ENCODE measurements around the gene SLC12A6. TPM values are rescaled to one million over a fixed set of nuclear protein-coding genes. Genes with fewer than 3 reads are reported as not detected.

The SLC12A6 gene
- total RNA-seq, 1 experiment from 2014 or later = 2.7 TPM

DNA sequence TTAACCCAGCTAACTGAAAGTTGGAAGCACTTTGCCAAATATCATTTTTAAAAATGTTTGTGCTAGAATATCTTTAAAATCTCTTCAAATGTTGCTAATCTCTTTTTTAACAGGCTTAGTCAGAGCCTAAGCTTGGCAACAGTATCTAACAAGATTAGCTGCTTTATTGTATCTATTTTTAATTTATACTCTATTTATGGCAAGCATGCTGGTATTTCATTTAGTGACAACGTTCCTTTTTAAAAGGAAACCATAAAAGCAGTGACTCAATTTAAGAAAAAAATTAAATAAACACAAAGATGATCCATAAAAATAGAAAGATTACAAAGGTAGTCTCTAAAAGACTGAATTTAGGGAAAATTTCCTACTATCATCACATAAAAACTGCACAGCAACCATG, 40.5 kb downstream of the SLC12A6 start:
- in situ Hi-C loops (cut with HindIII; ENCODE audit: low pct_unique_long_range_greater_than_20kb, low sequenced_read_pairs) = no loop called here
- DNase-seq (ENCODE audit: low read depth, low spot score) = no peak

DNA sequence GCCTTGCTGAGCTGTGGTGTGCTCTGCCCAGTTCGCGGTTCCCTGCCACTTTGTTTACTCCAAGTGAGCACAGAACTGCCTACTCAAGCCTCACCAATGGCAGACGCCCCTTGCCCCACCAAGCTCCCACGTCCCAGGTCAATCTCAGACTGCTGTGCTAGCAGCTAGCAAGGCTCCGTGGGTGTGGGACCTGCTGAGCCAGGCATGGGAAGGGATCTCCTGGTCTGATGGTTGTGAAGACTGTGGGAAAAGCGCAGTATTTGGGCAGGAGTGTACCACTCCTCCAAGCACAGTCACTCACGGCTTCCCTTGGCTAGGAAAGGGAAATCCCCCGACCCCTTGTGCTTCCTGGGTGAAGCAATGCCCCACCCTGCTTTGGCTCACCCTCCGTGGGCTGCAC, 45.0 kb downstream of the SLC12A6 start:
- DNase-seq (ENCODE audit: low read depth, low spot score) = no peak
- in situ Hi-C loops (cut with HindIII; ENCODE audit: low pct_unique_long_range_greater_than_20kb, low sequenced_read_pairs) = no loop called here

DNA sequence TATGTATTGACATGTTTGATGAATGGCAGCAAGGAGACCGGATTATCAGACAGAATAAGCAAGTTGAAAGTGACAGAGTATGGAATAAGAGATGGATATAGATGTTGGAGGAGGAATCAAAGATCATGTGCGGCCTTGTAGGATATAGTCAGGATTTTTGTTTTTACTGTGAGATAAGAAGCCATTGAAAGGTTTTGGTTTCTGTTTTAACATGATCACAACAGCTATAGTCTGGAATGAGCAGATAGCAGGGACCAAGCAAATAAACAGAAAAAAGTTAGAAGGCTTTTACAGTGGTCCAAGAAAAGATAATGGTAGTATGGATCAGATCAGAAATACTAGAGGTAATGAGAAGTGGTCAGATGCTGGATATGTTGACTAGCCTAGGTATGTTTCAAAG, 52.6 kb downstream of the SLC12A6 start:
- in situ Hi-C loops (cut with HindIII; ENCODE audit: low pct_unique_long_range_greater_than_20kb, low sequenced_read_pairs) = no loop called here
- DNase-seq (ENCODE audit: low read depth, low spot score) = no peak

DNA sequence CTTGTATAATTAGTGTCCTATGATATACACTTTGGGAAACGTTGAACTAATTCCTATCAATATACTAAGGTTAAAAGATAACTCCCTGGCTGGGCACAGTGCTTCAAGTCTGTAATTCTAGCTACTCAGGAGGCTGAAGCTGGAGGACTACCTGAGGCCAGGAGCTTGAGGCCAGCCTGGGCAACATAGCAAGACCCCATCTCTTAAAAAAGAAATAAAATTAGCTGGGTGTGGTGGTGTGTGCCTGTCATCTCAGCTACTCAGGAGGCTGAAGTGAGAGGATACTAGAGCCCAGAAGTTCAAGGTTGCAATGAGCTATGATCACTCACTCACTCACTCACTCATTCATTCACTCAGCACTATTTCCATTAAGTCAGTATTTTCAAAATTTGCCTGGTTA, 55.2 kb downstream of the SLC12A6 start:
- no peak for DNase-seq (ENCODE audit: low read depth, low spot score)
- in situ Hi-C loops (cut with HindIII; ENCODE audit: low pct_unique_long_range_greater_than_20kb, low sequenced_read_pairs) = no loop called here

DNA sequence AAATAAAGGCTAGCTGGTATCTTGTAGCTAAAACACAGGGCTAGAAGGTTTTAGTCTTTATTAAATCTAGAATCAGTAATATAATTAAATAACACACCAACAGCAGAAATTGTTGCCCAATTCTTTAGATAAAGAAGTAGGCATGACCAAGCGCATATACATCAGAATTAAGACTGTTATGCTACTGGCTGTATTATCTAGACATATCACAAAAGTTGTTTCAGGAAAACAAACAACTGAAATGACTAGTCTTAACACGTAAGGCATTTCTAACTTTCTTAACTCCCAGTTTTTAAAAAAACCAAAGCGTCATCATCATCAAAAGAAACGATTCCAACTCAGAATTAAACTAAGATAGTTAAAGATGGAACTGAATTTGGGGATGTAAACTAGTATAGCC, 57.4 kb downstream of the SLC12A6 start:
- in situ Hi-C loops (cut with HindIII; ENCODE audit: low pct_unique_long_range_greater_than_20kb, low sequenced_read_pairs) = no loop called here

DNA sequence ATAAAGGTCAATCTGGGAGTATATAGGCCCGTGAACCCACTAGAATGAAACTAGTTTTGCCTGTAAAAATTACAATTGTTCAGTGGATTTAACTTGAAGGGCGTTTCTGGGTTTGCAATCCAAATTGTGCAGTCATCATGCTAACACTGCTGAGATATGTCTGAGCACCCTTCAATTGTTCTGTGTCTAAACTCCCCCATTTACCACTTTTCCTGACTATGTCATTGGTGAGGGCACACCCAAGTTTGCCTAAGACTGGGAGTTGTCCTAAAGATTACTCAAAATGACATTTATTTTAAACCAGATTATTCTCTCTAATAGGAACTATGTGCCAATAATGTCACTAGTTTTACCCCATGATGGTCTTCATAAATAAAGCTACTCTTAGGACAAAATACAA, 58.2 kb downstream of the SLC12A6 start:
- in situ Hi-C loops (cut with HindIII; ENCODE audit: low pct_unique_long_range_greater_than_20kb, low sequenced_read_pairs) = no loop called here
- no peak for DNase-seq (ENCODE audit: low read depth, low spot score)

More for the DNA sequence above, 57.4 kb downstream of the SLC12A6 start:
- no peak for DNase-seq (ENCODE audit: low read depth, low spot score)

DNA sequence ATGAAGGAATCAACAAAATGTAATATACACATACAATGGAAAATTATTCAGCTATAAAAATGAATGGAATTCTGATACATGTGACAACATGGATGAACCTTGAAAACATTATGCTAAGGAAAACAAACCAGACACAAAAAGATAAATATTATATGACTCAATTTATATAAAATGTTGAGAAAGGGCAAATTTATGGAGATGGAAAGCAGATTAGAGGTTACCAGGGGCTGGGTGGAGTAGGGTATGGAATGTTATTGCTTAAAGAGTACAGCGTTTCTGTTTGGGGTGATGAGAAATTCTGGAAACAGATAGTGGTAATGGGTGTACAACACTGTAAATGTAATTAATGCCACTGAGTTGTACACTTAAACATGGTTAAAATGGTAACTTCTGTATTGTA, 61.9 kb downstream of the SLC12A6 start:
- in situ Hi-C loops (cut with HindIII; ENCODE audit: low pct_unique_long_range_greater_than_20kb, low sequenced_read_pairs) = no loop called here
- DNase-seq (ENCODE audit: low read depth, low spot score) = no peak

DNA sequence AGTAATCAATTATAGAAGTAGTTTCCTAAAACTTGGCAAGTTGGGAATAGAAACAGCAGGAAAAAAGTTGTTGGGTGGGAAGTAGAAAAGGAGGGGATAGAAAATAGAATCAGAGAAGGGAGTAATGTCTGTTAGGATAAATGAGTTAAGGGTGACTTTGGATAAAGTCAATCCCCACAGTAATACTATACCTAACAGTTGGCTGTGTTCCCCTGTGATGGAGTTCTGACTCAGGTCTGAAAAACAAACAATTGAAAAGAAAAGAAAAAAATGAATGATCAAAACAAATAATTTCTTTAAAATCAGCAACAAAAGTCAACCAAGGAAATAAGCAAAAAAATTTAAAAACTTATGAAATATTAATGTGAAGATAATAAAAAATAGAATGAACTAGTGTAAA, 62.4 kb downstream of the SLC12A6 start:
- in situ Hi-C loops (cut with HindIII; ENCODE audit: low pct_unique_long_range_greater_than_20kb, low sequenced_read_pairs) = no loop called here
- no peak for DNase-seq (ENCODE audit: low read depth, low spot score)

DNA sequence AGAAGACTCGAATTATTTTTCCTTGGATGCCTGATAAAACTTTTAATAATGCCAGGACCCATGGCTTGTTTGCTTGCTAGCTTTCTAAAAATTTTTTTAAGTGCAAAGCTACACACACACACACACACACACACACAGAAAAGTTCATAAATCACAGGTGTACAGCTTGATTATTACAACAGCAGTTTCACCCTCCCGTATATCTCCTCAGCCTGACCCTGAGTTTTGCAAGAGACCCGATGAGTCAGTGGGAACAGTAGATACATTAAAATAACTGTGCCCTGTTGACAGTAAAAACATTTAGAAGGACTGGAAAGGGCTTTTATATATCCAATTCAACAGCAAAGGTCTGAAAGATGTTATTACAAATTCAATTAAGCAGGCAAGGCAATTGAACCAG, 66.1 kb downstream of the SLC12A6 start:
- DNase-seq (ENCODE audit: low read depth, low spot score) = no peak
- in situ Hi-C loops (cut with HindIII; ENCODE audit: low pct_unique_long_range_greater_than_20kb, low sequenced_read_pairs) = no loop called here

DNA sequence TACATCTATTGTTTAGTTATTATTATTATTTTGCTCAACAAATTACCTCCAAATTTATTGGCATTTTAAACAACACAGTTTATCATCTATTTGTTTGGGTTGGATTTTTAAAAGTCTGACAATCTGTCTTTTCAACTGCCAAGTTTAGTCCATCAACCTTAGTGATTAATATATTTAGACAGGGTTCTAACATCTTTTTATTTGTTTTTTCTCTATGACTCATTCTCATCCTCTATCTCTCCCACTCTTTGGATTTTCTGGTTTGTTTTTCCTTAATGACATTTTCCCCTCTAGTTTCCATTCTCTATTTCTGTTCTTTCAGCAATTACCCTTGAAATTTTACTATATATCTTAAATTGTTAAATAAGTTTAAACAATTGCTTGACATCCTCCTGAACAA, 70.8 kb downstream of the SLC12A6 start:
- in situ Hi-C loops (cut with HindIII; ENCODE audit: low pct_unique_long_range_greater_than_20kb, low sequenced_read_pairs) = no loop called here
- DNase-seq (ENCODE audit: low read depth, low spot score) = no peak

DNA sequence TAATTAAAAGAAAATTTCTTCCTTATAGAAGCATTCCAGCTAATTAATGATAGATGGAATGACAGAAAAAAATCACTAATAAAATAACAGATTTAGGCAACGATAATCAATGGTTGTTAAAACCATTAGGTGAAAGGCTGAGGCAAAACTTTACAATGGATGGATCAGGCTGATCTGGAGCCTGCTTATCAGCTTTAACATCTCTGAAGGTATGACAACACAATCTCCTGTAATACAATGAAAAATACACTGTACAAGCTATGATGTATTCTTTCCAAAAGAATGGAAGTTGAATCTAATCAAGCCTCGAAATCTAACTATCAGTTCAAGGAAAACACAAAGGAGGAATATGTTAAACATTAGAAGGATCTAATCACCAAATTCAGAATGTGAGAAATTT, 73.5 kb downstream of the SLC12A6 start:
- DNase-seq (ENCODE audit: low read depth, low spot score) = no peak
- in situ Hi-C loops (cut with HindIII; ENCODE audit: low pct_unique_long_range_greater_than_20kb, low sequenced_read_pairs) = no loop called here

DNA sequence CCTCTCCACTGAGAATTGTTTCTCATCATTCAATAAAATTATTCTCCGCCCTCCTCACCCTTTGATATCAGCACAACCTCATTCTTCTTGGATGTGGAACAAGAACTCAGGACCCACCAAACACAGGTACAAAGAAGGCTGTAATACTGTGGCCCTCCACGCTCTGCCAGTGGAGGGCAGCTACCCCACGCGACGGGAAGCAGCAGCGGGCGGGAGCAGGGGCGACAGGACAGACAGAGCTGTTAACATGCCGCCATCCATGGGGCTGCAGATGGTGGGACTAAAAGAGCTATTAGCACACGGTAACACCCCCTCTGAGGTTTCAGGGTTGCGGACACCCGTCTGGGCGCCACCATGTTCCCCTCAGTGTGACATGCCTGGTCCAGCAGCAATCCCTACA, 75.2 kb downstream of the SLC12A6 start:
- in situ Hi-C loops (cut with HindIII; ENCODE audit: low pct_unique_long_range_greater_than_20kb, low sequenced_read_pairs) = no loop called here

DNA sequence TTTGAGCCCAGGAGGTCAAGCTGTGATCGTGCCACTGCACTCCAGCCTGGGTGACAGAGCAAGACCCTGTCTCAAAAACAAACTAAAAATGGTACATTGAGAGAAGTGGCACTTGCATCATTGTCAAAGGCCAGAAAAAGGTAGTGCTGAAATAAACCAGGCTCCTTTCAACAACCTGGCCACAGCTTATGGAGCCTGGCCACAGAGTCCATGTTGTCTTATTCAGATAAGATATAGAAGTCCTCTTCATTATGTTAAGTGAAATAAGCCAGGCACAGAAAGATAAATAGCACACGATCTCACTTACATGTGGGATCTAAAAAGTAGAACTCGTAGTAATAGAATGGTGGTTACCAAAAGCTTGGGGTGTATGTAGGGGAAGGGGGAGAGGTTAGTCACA, 78.0 kb downstream of the SLC12A6 start:
- in situ Hi-C loops (cut with HindIII; ENCODE audit: low pct_unique_long_range_greater_than_20kb, low sequenced_read_pairs) = no loop called here
- DNase-seq (ENCODE audit: low read depth, low spot score) = no peak

More for the DNA sequence above, 75.2 kb downstream of the SLC12A6 start:
- no peak for DNase-seq (ENCODE audit: low read depth, low spot score)

DNA sequence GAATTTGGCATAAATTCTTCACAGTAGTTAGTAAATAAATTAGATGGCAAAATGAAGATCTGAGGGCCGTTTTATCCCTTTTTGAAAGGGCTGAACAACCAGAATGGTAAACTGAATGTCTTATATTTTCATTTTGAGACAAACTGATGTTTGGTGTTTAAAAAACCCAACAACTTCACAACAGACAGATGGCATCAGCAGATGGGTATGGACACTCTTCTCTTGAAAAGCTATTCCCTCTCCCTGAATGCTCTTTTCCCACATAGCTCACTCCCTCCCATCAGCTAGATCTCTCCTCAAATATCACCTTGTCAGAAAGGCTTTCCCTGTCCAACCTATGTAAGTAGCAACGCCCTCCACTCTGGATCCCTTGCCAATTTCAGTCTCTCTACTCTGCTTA, 79.4 kb downstream of the SLC12A6 start:
- DNase-seq (ENCODE audit: low read depth, low spot score) = no peak
- in situ Hi-C loops (cut with HindIII; ENCODE audit: low pct_unique_long_range_greater_than_20kb, low sequenced_read_pairs) = no loop called here

DNA sequence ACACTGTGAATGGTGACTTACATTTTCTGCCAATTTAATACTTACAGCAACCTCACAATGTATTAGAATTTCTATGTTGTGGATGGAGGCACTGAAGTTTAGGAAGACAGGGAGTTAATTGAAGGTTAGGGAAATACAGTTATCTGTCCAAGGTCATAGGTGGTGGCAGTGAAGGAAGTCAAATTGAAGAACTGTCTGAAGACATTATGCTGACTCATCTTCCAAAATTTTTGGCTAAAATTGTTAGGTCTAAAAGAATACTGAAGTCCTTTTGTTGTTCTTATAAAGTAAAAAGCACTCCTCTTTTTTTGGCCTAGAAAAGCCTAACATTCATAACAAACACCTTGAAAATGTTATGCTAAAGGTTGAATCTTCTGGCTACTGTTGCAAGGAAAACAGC, 85.0 kb downstream of the SLC12A6 start:
- in situ Hi-C loops (cut with HindIII; ENCODE audit: low pct_unique_long_range_greater_than_20kb, low sequenced_read_pairs) = no loop called here

DNA sequence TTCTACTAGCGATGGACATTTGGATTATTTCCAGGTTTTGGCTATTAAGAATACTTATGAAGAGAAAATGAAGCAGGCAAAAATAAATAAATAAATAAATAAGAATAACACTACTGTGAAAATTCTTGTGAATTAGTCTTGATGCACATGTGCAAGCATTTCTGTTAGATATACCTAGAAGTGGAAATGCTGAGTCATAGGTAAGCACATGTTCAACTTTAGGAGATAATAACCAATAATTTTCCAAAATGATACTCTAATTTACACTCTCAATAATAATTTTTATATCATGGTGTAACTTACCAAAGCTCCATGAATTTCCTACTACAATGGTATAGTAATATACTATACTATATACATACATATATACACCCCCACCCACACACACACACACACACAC, 89.4 kb downstream of the SLC12A6 start:
- in situ Hi-C loops (cut with HindIII; ENCODE audit: low pct_unique_long_range_greater_than_20kb, low sequenced_read_pairs) = no loop called here

More for the DNA sequence above, 85.0 kb downstream of the SLC12A6 start:
- DNase-seq (ENCODE audit: low read depth, low spot score) = no peak

DNA sequence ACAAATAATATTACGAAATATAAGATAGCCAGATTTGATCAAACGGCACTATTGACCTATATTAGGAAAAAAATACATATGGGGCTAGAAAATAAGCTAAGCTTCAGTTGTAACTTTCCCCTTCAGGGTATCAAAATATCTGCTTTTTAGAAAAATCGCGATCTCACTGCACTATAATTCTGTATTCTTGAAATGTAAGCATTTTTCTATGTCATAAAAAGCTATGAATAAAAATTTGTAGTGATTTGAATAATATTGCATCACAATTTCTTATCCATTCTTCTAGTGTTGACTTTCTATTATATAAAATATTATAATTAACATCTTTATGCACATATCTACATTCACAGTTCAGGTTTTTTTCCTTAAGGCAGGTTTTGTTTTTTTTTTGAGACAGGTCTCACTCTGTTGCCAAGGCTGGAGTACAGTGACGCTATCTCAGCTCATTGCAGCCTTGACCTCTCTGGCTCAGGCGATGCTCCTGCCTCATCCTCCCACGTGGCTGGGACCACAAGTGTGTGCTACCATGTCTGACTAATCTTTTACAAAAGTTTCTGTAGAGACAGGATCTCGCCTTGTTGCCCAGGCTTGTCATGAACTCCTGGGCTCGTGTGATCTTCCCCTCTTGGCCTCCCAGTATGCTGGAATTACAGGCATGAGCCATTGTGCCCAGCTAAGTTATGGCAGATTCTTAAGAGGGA, 91.2 kb downstream of the SLC12A6 start:
- DNase-seq (ENCODE audit: low read depth, low spot score) = no peak
- in situ Hi-C loops (cut with HindIII; ENCODE audit: low pct_unique_long_range_greater_than_20kb, low sequenced_read_pairs) = no loop called here

More for the DNA sequence above, 89.4 kb downstream of the SLC12A6 start:
- no peak for DNase-seq (ENCODE audit: low read depth, low spot score)

DNA sequence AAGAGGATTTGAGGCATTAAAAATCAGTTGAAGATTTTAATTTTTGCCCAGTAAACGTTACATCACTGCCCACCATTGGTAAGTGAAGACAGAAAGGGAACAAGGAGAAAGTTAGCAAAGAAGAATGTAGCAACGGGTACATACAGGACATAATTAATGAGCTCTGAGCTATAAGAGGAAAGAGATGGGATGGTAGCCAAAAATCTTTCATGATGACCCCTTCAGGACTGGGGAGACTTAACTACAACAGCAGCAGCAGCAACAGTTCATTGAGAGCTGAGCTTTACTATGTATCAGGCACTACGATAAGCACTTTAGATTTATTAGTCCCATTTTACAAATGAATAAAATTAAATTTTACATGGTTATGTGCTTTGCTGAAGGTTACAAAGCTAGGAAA, 94.4 kb downstream of the SLC12A6 start:
- in situ Hi-C loops (cut with HindIII; ENCODE audit: low pct_unique_long_range_greater_than_20kb, low sequenced_read_pairs) = no loop called here
- no peak for DNase-seq (ENCODE audit: low read depth, low spot score)

DNA sequence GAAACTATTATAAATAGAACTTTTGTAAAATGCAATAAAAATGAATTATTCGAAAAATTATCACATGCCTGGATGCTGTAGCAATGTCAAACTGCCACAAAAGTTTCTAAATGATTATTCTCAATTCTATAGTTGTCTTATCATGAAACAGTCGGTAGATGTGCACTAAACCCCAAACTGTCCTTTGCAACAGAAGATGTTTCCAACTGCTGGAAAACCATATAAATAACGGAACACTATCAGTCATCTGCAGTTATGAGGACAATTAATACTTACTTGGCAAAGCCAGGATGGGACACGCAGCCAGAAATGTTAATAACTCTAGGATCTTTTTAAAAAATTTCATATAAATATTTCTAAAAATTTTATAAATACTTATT, 95.3 kb downstream of the SLC12A6 start:
- no peak for DNase-seq (ENCODE audit: low read depth, low spot score)
- in situ Hi-C loops (cut with HindIII; ENCODE audit: low pct_unique_long_range_greater_than_20kb, low sequenced_read_pairs) = no loop called here

Data from SK-MEL-5 (cell line).